GM12878 (cell line): ENCODE measurements around the gene EPN3. TPM values are rescaled to one million over a fixed set of nuclear protein-coding genes. Genes with fewer than 3 reads are reported as not detected.

Experiments used
- ATAC-seq: fragments of 200-7000 bp; cut with Tn5 transposase; 3 replicates; pipeline ENCODE4 v1.9.1; 2020; ENCODE audit warnings: mild to moderate bottlenecking, moderate library complexity
- BruUV-seq: library from RNA; stranded (reverse); fragments of 400-500 nt; replicated peaks from 2 replicates; lab custom pipeline; 2021; lab: Mats Ljungman, UMichigan
- CTCF ChIA-PET: fragments of 300-600 bp; sonication (Branson Sonifier 250); formaldehyde crosslinking; extraction: SDS; loops from one replicate; lab custom pipeline; 2021; ENCODE audit warnings: inconsistent platforms; lab: Yijun Ruan, JAX
- POLR2A ChIA-PET: fragments of 350-600 bp; formaldehyde crosslinking; extraction: SDS; loops from one replicate; lab custom pipeline; 2021; ENCODE audit warnings: inconsistent platforms; lab: Charles Lee
- RAD21 ChIA-PET: fragments of 300-600 bp; sonication (Branson Sonifier 250); formaldehyde crosslinking; loops from one replicate; lab custom pipeline; 2023; ENCODE audit warnings: antibody characterized with exemption; ENCODE audit not compliant: unreplicated experiment; lab: Charles Lee
- SMC1A ChIA-PET: fragments of 300-600 bp; sonication (Branson Sonifier 250); formaldehyde crosslinking; loops from one replicate; lab custom pipeline; 2023; ENCODE audit not compliant: unreplicated experiment, uncharacterized antibody; lab: Charles Lee
- DNase-seq: peaks from one replicate; pipeline ENCODE4 v3.0.0-alpha.2; 2011; ENCODE audit warnings: low read depth, low spot score
- FAIRE-seq: peaks from 3 replicates; lab custom pipeline; 2011; peaks lifted over from hg19 to GRCh38; lab: Jason Lieb, UNC
- H2AFZ ChIP-seq: 2 replicates; pipeline ENCODE4 v1.6.0; 2011; ENCODE audit warnings: low read depth, low read length, control low read depth; ENCODE audit not compliant: control insufficient read depth
- H3K27ac ChIP-seq: 2 replicates; pipeline ENCODE4 v1.5.1; 2011; ENCODE audit warnings: control low read depth; ENCODE audit not compliant: control insufficient read depth, insufficient read depth
- H3K27me3 ChIP-seq, 2 experiments: replicated peaks in 1 of 2; 2 replicates each; pipeline versions ENCODE4 v1.6.0 to v1.6.1; 2011; ENCODE audit warnings: low read length in 1 of 2; ENCODE audit not compliant: control insufficient read depth in 2 of 2, insufficient read depth in 2 of 2
- H3K36me3 ChIP-seq, 2 experiments: 2 replicates each; pipeline ENCODE4 v1.5.1; 2011; ENCODE audit warnings: low read length in 1 of 2; ENCODE audit not compliant: control insufficient read depth in 2 of 2, insufficient read depth in 2 of 2
- H3K4me1 ChIP-seq: 2 replicates; pipeline ENCODE4 v1.6.1; 2011; ENCODE audit warnings: mild to moderate bottlenecking, low read length, moderate library complexity, mixed read lengths; ENCODE audit not compliant: control insufficient read depth, insufficient read depth
- H3K4me2 ChIP-seq: 2 replicates; pipeline ENCODE4 v1.6.0; 2011; ENCODE audit warnings: control low read depth; ENCODE audit not compliant: control insufficient read depth, insufficient read depth
- H3K4me3 ChIP-seq: fragments of 200-600 bp; sonication (generic); 2 replicates; pipeline ENCODE4 v1.5.1; 2016
- H3K79me2 ChIP-seq: 2 replicates; pipeline ENCODE4 v1.6.0; 2011; ENCODE audit warnings: low read length; ENCODE audit not compliant: control insufficient read depth, insufficient read depth
- H3K9ac ChIP-seq: 2 replicates; pipeline ENCODE4 v1.8.0; 2011; ENCODE audit warnings: low read length, control low read depth, mixed read lengths; ENCODE audit not compliant: control insufficient read depth, insufficient read depth
- H3K9me3 ChIP-seq: replicated peaks from 3 replicates; pipeline ENCODE4 v1.5.1; 2011; ENCODE audit warnings: mild to moderate bottlenecking, low read length; ENCODE audit not compliant: control insufficient read depth, insufficient read depth
- H4K20me1 ChIP-seq: 2 replicates; pipeline ENCODE4 v1.6.0; 2011; ENCODE audit not compliant: control insufficient read depth, insufficient read depth
- BCL11A ChIP-seq: IDR thresholded peaks from 2 replicates; pipeline ENCODE4 v1.6.1; 2011; ENCODE audit warnings: low read depth, low read length
- BMI1 ChIP-seq: fragments of 450-650 bp; IDR thresholded peaks from 2 replicates; pipeline ENCODE4 v1.6.1; 2016; ENCODE audit warnings: mild to moderate bottlenecking, moderate library complexity, borderline replicate concordance
- CHD1 ChIP-seq: IDR thresholded peaks from 2 replicates; pipeline ENCODE4 v1.6.1; 2012; ENCODE audit warnings: low read depth, low read length, improper control_type of control experiment
- CREB1 ChIP-seq: IDR thresholded peaks from 2 replicates; pipeline ENCODE4 v1.6.1; 2012; ENCODE audit warnings: low read depth, mild to moderate bottlenecking, inconsistent platforms
- GATAD2B ChIP-seq: fragments of 450-650 bp; conservative IDR thresholded peaks from 2 replicates; pipeline ENCODE4 v1.6.1; 2017; ENCODE audit warnings: low read depth, mild to moderate bottlenecking, moderate library complexity
- HDGF ChIP-seq: fragments of 450-650 bp; IDR thresholded peaks from 2 replicates; pipeline ENCODE4 v1.6.1; 2016; ENCODE audit warnings: antibody characterized with exemption
- IKZF2 ChIP-seq, 2 experiments: fragments of 450-650 bp; IDR thresholded peaks; 2 replicates each; pipeline ENCODE4 v1.6.1; 2017; ENCODE audit warnings: mild to moderate bottlenecking in 2 of 2, moderate library complexity in 2 of 2
- IRF5 ChIP-seq: fragments of 450-650 bp; IDR thresholded peaks from 2 replicates; pipeline ENCODE4 v1.6.1; 2017; ENCODE audit warnings: borderline replicate concordance
- NFXL1 ChIP-seq: fragments of 450-650 bp; IDR thresholded peaks from 2 replicates; pipeline ENCODE4 v1.6.1; 2017; ENCODE audit warnings: antibody characterized with exemption, mild to moderate bottlenecking, borderline replicate concordance
- PML ChIP-seq: IDR thresholded peaks from 2 replicates; pipeline ENCODE4 v1.6.1; 2012; ENCODE audit warnings: low read length, inconsistent platforms
- POU2F2 ChIP-seq: IDR thresholded peaks from 3 replicates; pipeline ENCODE4 v1.6.1; 2011; ENCODE audit warnings: low read depth, mild to moderate bottlenecking, low read length, borderline replicate concordance
- PRDM15 ChIP-seq: fragments of 450-650 bp; formaldehyde crosslinking; IDR thresholded peaks from 2 replicates; pipeline ENCODE4 v1.4.0; 2020; ENCODE audit warnings: mild to moderate bottlenecking, moderate library complexity
- SMAD5 ChIP-seq: IDR thresholded peaks from 2 replicates; pipeline ENCODE4 v1.6.1; 2016; ENCODE audit warnings: antibody characterized with exemption, low read depth
- STAT3 ChIP-seq: IDR thresholded peaks from 2 replicates; pipeline ENCODE4 v1.6.1; 2011; ENCODE audit warnings: low read depth, low read length, improper control_type of control experiment
- TBL1XR1 ChIP-seq: IDR thresholded peaks from 2 replicates; pipeline ENCODE4 v1.6.1; 2012; ENCODE audit warnings: low read depth, low read length, improper control_type of control experiment
- USF1 ChIP-seq: IDR thresholded peaks from 2 replicates; pipeline ENCODE4 v1.6.1; 2011; ENCODE audit warnings: borderline replicate concordance, low read depth, mild to moderate bottlenecking, moderate library complexity, mixed read lengths, low read length; ENCODE audit not compliant: insufficient read depth; ENCODE audit errors: extremely low read length
- ZNF274 ChIP-seq: IDR thresholded peaks from one replicate; pipeline ENCODE4 v1.8.0; 2011; ENCODE audit not compliant: insufficient read length, insufficient read depth
- WGBS: methylation state at CpG from one replicate; pipeline ENCODE4 v1.1.6; 2016; ENCODE audit warnings: low lambda C conversion rate; ENCODE audit not compliant: insufficient replicate concordance, insufficient coverage; ENCODE audit errors: missing lambda C conversion rate; 5-methylcytosine and 5-hydroxymethylcytosine counted together
- in situ Hi-C: fragments of 300-500 bp; cut with MboI; formaldehyde crosslinking; loops from 9 replicates; pipeline ENCODE4 v1.14.3; 2018; ENCODE audit warnings: mixed read lengths
- intact Hi-C: fragments of 100-400 bp; cut with micrococcal nuclease; formaldehyde crosslinking; loops from one replicate; pipeline ENCODE4 v1.14.2; 2022; ENCODE audit not compliant: unreplicated experiment
- polyA plus RNA-seq, 11 experiments: library from polyadenylated mRNA; depleted of rRNA in 4 of 11; unstranded in 6 of 11; stranded (reverse) in 5 of 11; fragments of >200 nt; fragmentation: Nextera tagmentation in 4 of 11; fragmentation: Illumina TruSeq in 1 of 11; extraction: Ambion mirVana in 4 of 11; extraction: Trizol in 1 of 11; gene quantifications; 1 replicate in 1 of 11; 2 replicates in 10 of 11; pipeline versions ENCODE4 v1.2.1 to v1.2.3, GENCODE V29; 2011 to 2016; ENCODE audit warnings: inconsistent platforms in 2 of 11, missing spikeins in 2 of 11, low read depth in 1 of 11
- total RNA-seq, 4 experiments: library from RNA; depleted of rRNA in 3 of 4; stranded (reverse); fragments of >200 nt in 3 of 4; fragmentation: Illumina TruSeq in 1 of 4; extraction: Trizol in 1 of 4; gene quantifications; 2 replicates each; pipeline versions ENCODE4 v1.2.1 to v1.2.3, GENCODE V29; 2013 to 2021

Gene EPN3
- total and polyA plus RNA-seq, 10 of the 15 experiments (the other 5 are each of a cell fraction or from before 2014, with no cell fraction given) = 0.04 to 0.07 TPM; not detected in 8

- Histone ChIP-seq H3K9me3 (no peaks in the 10 kb centered on the region), H3K4me3 (no peak overlapping the region), H3K4me1 (no peaks in the 10 kb centered on the region), H3K27me3 (no peaks in the 10 kb centered on the region), H3K9ac (no peak overlapping the region), H3K36me3 (no peaks in the 10 kb centered on the region), H4K20me1 (no peaks in the 10 kb centered on the region), H3K4me2 (no peak overlapping the region), H2AFZ (no peak overlapping the region), H3K27ac (no peak overlapping the region), H3K79me2 (no peaks in the 10 kb centered on the region)
- in situ Hi-C loops (no loop called here), intact Hi-C loops (no loop called here)
- no peak for DNase-seq
- TF ChIP-seq BMI1 (no peak), NFXL1 (no peak), CREB1 (no peak), HDGF (no peak), BCL11A (no peak), ZNF274 (no peak), GATAD2B (no peak), IRF5 (no peak), USF1 (no peak), PRDM15 (CRISPR knock-in tag) (no peak), SMAD5 (no peak), CHD1 (no peak), POU2F2 (no peak), IKZF2 (IDR thresholded peaks at IDR 0.05) (no peak), PML (no peak), STAT3 (no peak), TBL1XR1 (no peak)
- RAD21 ChIA-PET = no interaction called here
- 61% methylated on average over 8 of the region's 8 CpGs for WGBS
- no peak for FAIRE-seq
- POLR2A ChIA-PET = no interaction called here
- CTCF ChIA-PET = interaction anchor here (1.1 kb wide), 1 partner anchor 12 kb away, joined by 4 read pairs; no protein-coding TSS in a partner anchor
- BruUV-seq = no TSS peak
- SMC1A ChIA-PET = no interaction called here
- ATAC-seq = no peak
These were observed 37.2 kb upstream of the EPN3 start for GRCh38 chr17:50495217-50495823.
